ENCODE results near the gene FGF1. TPM values are rescaled to one million over a fixed set of nuclear protein-coding genes. Genes with fewer than 3 reads are reported as not detected.

The FGF1 gene
- total RNA-seq, 1 donor from 2014 or later = not detected

GRCh38 chr5:142544071-142544753 is 141.7 kb downstream of the FGF1 start:
- no peak overlapping the region for H3K27ac Mint-ChIP-seq
- no peak overlapping the region for H3K4me3 Mint-ChIP-seq
- H3K27me3 ChIP-seq = peaks cover 4% of the 10 kb centered on the region
- no peaks in the 10 kb centered on the region for H4K20me1 ChIP-seq (ENCODE audit: low read depth)
- H3K4me3 ChIP-seq = no peak overlapping the region
- DNase-seq (ENCODE audit: low spot score) = no peak
- H3K79me2 ChIP-seq (ENCODE audit: low read depth) = no peaks in the 10 kb centered on the region
- H3K27ac ChIP-seq = no peak overlapping the region
- no peaks in the 10 kb centered on the region for H3K9me3 Mint-ChIP-seq
- H3K4me2 ChIP-seq = no peak overlapping the region
- no peaks in the 10 kb centered on the region for H3F3A ChIP-seq (ENCODE audit: low read depth)
- H3K36me3 Mint-ChIP-seq = no peaks in the 10 kb centered on the region
- H3K27me3 Mint-ChIP-seq (ENCODE audit: insufficient read depth, low read depth) = peaks cover 3% of the 10 kb centered on the region
- H3K36me3 ChIP-seq = no peaks in the 10 kb centered on the region
- peaks cover 44% of the 10 kb centered on the region for H3K4me1 Mint-ChIP-seq
- H3K9me3 ChIP-seq (ENCODE audit: low read depth) = no peaks in the 10 kb centered on the region
- no peak overlapping the region for H2AFZ ChIP-seq (replicated peaks)
- H3K9ac ChIP-seq = no peak overlapping the region
- TF ChIP-seq EZH2 (IDR thresholded peaks at IDR 0.05) (no peak), CTCF (IDR thresholded peaks at IDR 0.05) (no peak), EZH2phosphoT487 (IDR thresholded peaks at IDR 0.05) (no peak)
- H3K4me1 ChIP-seq = no peaks in the 10 kb centered on the region

GRCh38 chr5:142542906-142543305 is 143.0 kb downstream of the FGF1 start:
- Histone ChIP-seq H3K9me3 (ENCODE audit: low read depth) (no peaks in the 10 kb centered on the region), H3K27ac (no peak overlapping the region), H3F3A (ENCODE audit: low read depth) (no peaks in the 10 kb centered on the region), H3K79me2 (ENCODE audit: low read depth) (no peaks in the 10 kb centered on the region), H3K27me3 (peaks cover 3% of the 10 kb centered on the region), H3K36me3 (no peaks in the 10 kb centered on the region), H4K20me1 (ENCODE audit: low read depth) (no peaks in the 10 kb centered on the region), H3K9ac (no peak overlapping the region), H2AFZ (replicated peaks) (no peak overlapping the region), H3K4me2 (no peak overlapping the region), H3K4me3 (no peak overlapping the region), H3K4me1 (no peaks in the 10 kb centered on the region)
- Mint-ChIP-seq H3K36me3 (no peaks in the 10 kb centered on the region), H3K27me3 (ENCODE audit: insufficient read depth, low read depth) (peaks cover 3% of the 10 kb centered on the region), H3K9me3 (peaks cover 2% of the 10 kb centered on the region), H3K4me3 (no peak overlapping the region), H3K27ac (no peak overlapping the region), H3K4me1 (peaks cover 32% of the 10 kb centered on the region)
- TF ChIP-seq CTCF (IDR thresholded peaks at IDR 0.05) (no peak), EZH2phosphoT487 (IDR thresholded peaks at IDR 0.05) (no peak), EZH2 (IDR thresholded peaks at IDR 0.05) (no peak)
- no peak for DNase-seq (ENCODE audit: low spot score)

Other genes with a start within 250 kb of the FGF1 start
- 7.0 and 14.5 TPM in 2 replicates for gene ARHGAP26, start 84.3 kb upstream of the FGF1 start, total RNA-seq (ENCODE audit: low replicate concordance)